Activated T-helper 17 cell treated with anti-CD3 and anti-CD28 coated beads, Interleukin-2, amount 50 U/mL, for 72 hours (primary cell): Measurements from ENCODE around the gene FAM13B. TPM values are rescaled to one million over a fixed set of nuclear protein-coding genes. Genes with fewer than 3 reads are reported as not detected.

Experiments
- ATAC-seq: fragments of 150-1000 bp; cut with Tn5 transposase; replicated peaks from 2 replicates; pipeline ENCODE4 v1.10.0; 2021; ENCODE audit warnings: mild to moderate bottlenecking, moderate library complexity
- H3K27ac Mint-ChIP-seq: one replicate; pipeline ENCODE4 v1.8.0; 2022; ENCODE audit warnings: mixed read lengths
- H3K27me3 Mint-ChIP-seq: one replicate; pipeline ENCODE4 v1.8.0; 2022; ENCODE audit warnings: mixed read lengths
- H3K36me3 Mint-ChIP-seq: one replicate; pipeline ENCODE4 v1.8.0; 2022; ENCODE audit warnings: low read depth, mild to moderate bottlenecking, mixed read lengths
- H3K4me1 Mint-ChIP-seq: one replicate; pipeline ENCODE4 v1.8.0; 2022; ENCODE audit warnings: mixed read lengths
- H3K4me3 Mint-ChIP-seq: one replicate; pipeline ENCODE4 v1.8.0; 2022; ENCODE audit warnings: mild to moderate bottlenecking, mixed read lengths
- H3K9me3 Mint-ChIP-seq: one replicate; pipeline ENCODE4 v1.8.0; 2022; ENCODE audit warnings: mixed read lengths
- total RNA-seq, 2 donors: library from RNA; stranded (reverse); gene quantifications; one replicate each; pipeline ENCODE4 v1.2.3, GENCODE V29; 2022

The FAM13B gene
- total RNA-seq, 2 donors from 2014 or later: 24.4 to 30.1 TPM

GRCh38 chr5:137923856-137924255 lies 109.0 kb downstream of the FAM13B start:
- Mint-ChIP-seq H3K9me3 (no peaks in the 10 kb centered on the region), H3K36me3 (peaks cover 2% of the 10 kb centered on the region), H3K27me3 (no peaks in the 10 kb centered on the region), H3K27ac (no peak overlapping the region), H3K4me3 (no peak overlapping the region), H3K4me1 (no peaks in the 10 kb centered on the region)
- no peak for ATAC-seq

- no peak overlapping the region for H3K4me3 Mint-ChIP-seq
- H3K4me1 Mint-ChIP-seq: no peaks in the 10 kb centered on the region
- ATAC-seq: no peak
- H3K27ac Mint-ChIP-seq: no peak overlapping the region
- H3K27me3 Mint-ChIP-seq: peaks cover 6% of the 10 kb centered on the region
- no peaks in the 10 kb centered on the region for H3K36me3 Mint-ChIP-seq
- H3K9me3 Mint-ChIP-seq: peaks cover 5% of the 10 kb centered on the region
These were observed 110.9 kb downstream of the FAM13B start for GRCh38 chr5:137921931-137922330.

GRCh38 chr5:137916923-137917322 lies 116.0 kb downstream of the FAM13B start:
- Mint-ChIP-seq H3K4me1 (no peaks in the 10 kb centered on the region), H3K27ac (no peak overlapping the region), H3K9me3 (peaks cover 5% of the 10 kb centered on the region), H3K36me3 (no peaks in the 10 kb centered on the region), H3K4me3 (no peak overlapping the region), H3K27me3 (peaks cover 9% of the 10 kb centered on the region)
- no peak for ATAC-seq

GRCh38 chr5:137914758-137915157 lies 118.1 kb downstream of the FAM13B start:
- no peak for ATAC-seq
- H3K4me3 Mint-ChIP-seq: no peak overlapping the region
- H3K27ac Mint-ChIP-seq: no peak overlapping the region
- H3K4me1 Mint-ChIP-seq: no peaks in the 10 kb centered on the region
- H3K27me3 Mint-ChIP-seq: peaks cover 9% of the 10 kb centered on the region
- H3K9me3 Mint-ChIP-seq: peaks cover 5% of the 10 kb centered on the region
- no peaks in the 10 kb centered on the region for H3K36me3 Mint-ChIP-seq

- Mint-ChIP-seq H3K27ac (no peak overlapping the region), H3K4me3 (no peak overlapping the region), H3K27me3 (peaks cover 6% of the 10 kb centered on the region), H3K36me3 (no peaks in the 10 kb centered on the region), H3K9me3 (no peaks in the 10 kb centered on the region), H3K4me1 (no peaks in the 10 kb centered on the region)
- ATAC-seq: no peak
These were observed 130.3 kb downstream of the FAM13B start for GRCh38 chr5:137902408-137903133.

GRCh38 chr5:137901011-137901817 lies 131.7 kb downstream of the FAM13B start:
- ATAC-seq: no peak
- Mint-ChIP-seq H3K27me3 (peaks cover 6% of the 10 kb centered on the region), H3K9me3 (no peaks in the 10 kb centered on the region), H3K27ac (no peak overlapping the region), H3K4me3 (no peak overlapping the region), H3K36me3 (no peaks in the 10 kb centered on the region), H3K4me1 (no peaks in the 10 kb centered on the region)

GRCh38 chr5:137899493-137899892 lies 133.4 kb downstream of the FAM13B start:
- H3K27ac Mint-ChIP-seq: no peak overlapping the region
- no peaks in the 10 kb centered on the region for H3K9me3 Mint-ChIP-seq
- no peak overlapping the region for H3K4me3 Mint-ChIP-seq
- peaks cover 6% of the 10 kb centered on the region for H3K27me3 Mint-ChIP-seq
- no peaks in the 10 kb centered on the region for H3K36me3 Mint-ChIP-seq
- H3K4me1 Mint-ChIP-seq: no peaks in the 10 kb centered on the region
- ATAC-seq: no peak

GRCh38 chr5:137896560-137896959 lies 136.3 kb downstream of the FAM13B start:
- no peak for ATAC-seq
- H3K9me3 Mint-ChIP-seq: no peaks in the 10 kb centered on the region

GRCh38 chr5:137894586-137894985 lies 138.3 kb downstream of the FAM13B start:
- ATAC-seq: no peak
- Mint-ChIP-seq H3K27ac (no peak overlapping the region), H3K36me3 (no peaks in the 10 kb centered on the region), H3K4me1 (no peaks in the 10 kb centered on the region), H3K4me3 (no peak overlapping the region), H3K27me3 (no peaks in the 10 kb centered on the region), H3K9me3 (no peaks in the 10 kb centered on the region)

More at GRCh38 chr5:137896560-137896959, 136.3 kb downstream of the FAM13B start:
- Mint-ChIP-seq H3K4me3 (no peak overlapping the region), H3K4me1 (no peaks in the 10 kb centered on the region), H3K36me3 (no peaks in the 10 kb centered on the region), H3K27me3 (peaks cover 3% of the 10 kb centered on the region), H3K27ac (no peak overlapping the region)

- Mint-ChIP-seq H3K36me3 (no peaks in the 10 kb centered on the region), H3K27ac (no peak overlapping the region), H3K4me3 (no peak overlapping the region), H3K9me3 (no peaks in the 10 kb centered on the region), H3K4me1 (peaks cover 5% of the 10 kb centered on the region), H3K27me3 (no peaks in the 10 kb centered on the region)
- ATAC-seq: no peak
These were observed 141.0 kb downstream of the FAM13B start for GRCh38 chr5:137891849-137892248.

GRCh38 chr5:137890845-137891244 lies 142.0 kb downstream of the FAM13B start:
- Mint-ChIP-seq H3K27me3 (no peaks in the 10 kb centered on the region), H3K27ac (no peak overlapping the region), H3K9me3 (no peaks in the 10 kb centered on the region), H3K4me1 (peaks cover 10% of the 10 kb centered on the region), H3K36me3 (no peaks in the 10 kb centered on the region), H3K4me3 (no peak overlapping the region)
- ATAC-seq: no peak

GRCh38 chr5:137888863-137889759 lies 143.8 kb downstream of the FAM13B start, which contains the start of gene PKD2L2:
PKD2L2 (plus strand) TSS chr5:137889457; CDS start chr5:137889492, 35 bp downstream.
- Mint-ChIP-seq H3K9me3 (no peaks in the 10 kb centered on the region), H3K36me3 (no peaks in the 10 kb centered on the region), H3K27me3 (no peaks in the 10 kb centered on the region), H3K4me3 (peak within 1 kb of the TSS; percentile 91), H3K4me1 (peaks cover 10% of the 10 kb centered on the region), H3K27ac (peak within 1 kb of the TSS; percentile 95)
- ATAC-seq: peak; percentile 100

- Mint-ChIP-seq H3K27ac (peak overlapping the region; percentile 95), H3K4me3 (peak overlapping the region; percentile 91), H3K36me3 (no peaks in the 10 kb centered on the region), H3K4me1 (peaks cover 10% of the 10 kb centered on the region), H3K27me3 (no peaks in the 10 kb centered on the region), H3K9me3 (no peaks in the 10 kb centered on the region)
- no peak for ATAC-seq
These were observed 144.4 kb downstream of the FAM13B start for GRCh38 chr5:137888466-137888862.
